ES-I3 (cell line): ENCODE results near the gene RFTN1.

Experiments used
- H3K36me3 ChIP-seq: 2 replicates; pipeline ENCODE4 v1.6.1; 2013; ENCODE audit warnings: mild to moderate bottlenecking, low read length, control low read depth, moderate library complexity; ENCODE audit not compliant: insufficient read depth
- H3K4me1 ChIP-seq: 2 replicates; pipeline ENCODE4 v1.6.1; 2013; ENCODE audit warnings: mild to moderate bottlenecking, control low read depth, low read length; ENCODE audit not compliant: insufficient read depth
- H3K9ac ChIP-seq: 2 replicates; pipeline ENCODE4 v1.6.1; 2013; ENCODE audit warnings: low read depth, mild to moderate bottlenecking, low read length, moderate library complexity
- H3K9me3 ChIP-seq: 2 replicates; pipeline ENCODE4 v1.6.1; 2013; ENCODE audit warnings: mild to moderate bottlenecking, low read length, moderate library complexity; ENCODE audit not compliant: control insufficient read depth, insufficient read depth

RFTN1 gene

DNA sequence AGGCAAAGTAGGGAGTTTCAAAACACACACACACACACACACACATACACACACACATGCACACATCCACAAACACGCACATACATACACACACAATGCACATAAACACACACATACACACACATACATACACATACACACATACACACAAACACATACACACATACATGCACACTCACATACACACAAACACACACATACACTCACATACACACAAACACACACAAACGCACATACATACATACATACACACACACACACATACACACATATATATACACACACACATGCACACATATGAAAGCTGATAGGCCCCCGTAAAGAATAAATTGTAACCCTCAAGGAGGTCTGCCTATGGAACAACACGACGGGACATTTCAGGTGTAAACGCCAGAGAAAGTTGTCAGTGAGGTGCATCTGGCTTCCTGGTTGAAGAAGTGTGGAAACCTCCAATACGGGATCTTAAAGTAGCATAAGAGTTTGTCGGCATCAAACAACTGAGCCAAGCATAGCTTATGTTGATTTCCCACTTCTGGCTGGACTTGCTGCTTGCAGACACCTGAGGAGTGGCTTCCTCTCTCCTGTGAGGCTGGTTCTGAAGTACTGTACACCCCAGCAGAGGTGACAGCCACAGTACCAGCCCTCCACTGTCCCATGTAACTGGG, 5.8 kb downstream of the RFTN1 start:
- Histone ChIP-seq H3K9ac (no peak overlapping the region), H3K9me3 (no peaks in the 10 kb centered on the region), H3K4me1 (0 out of 2 replicates have a peak, but pooled peaks cover 5% of the 10 kb centered on the region), H3K36me3 (no peaks in the 10 kb centered on the region)

DNA sequence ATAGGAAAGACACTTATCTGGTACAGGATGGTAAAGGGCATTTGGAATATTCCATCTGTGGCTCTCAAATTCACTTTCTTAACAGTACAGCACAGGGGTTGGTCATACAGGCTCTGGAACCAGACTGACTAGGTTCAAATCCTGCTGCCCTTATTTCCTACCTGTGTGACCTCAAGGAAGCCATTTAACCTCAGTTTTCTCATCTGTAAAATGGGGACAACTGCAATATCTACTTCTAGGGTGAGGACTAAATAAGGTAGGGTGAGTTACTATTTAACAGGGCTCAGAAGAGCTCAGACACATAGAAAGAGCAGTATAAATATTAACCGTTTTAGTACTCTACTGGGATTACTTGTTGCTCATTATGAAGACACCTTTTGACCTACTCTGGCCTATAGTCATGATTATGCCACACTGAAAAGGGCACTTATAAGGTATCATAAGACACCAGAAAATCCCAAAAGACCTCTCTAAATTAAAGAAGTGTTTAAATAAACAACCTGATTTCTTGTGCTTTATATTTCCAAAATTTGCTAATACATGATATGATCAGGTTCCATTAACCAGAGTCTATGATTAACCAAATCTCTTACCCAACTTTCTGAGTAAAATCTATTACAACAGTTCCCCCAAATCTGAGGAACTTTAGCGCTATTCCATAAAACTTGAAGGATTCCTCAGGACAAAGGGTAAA, 6.5 kb downstream of the RFTN1 start:
- Histone ChIP-seq H3K9ac (no peak overlapping the region), H3K4me1 (0 out of 2 replicates have a peak, but pooled peaks cover 5% of the 10 kb centered on the region), H3K9me3 (no peaks in the 10 kb centered on the region), H3K36me3 (no peaks in the 10 kb centered on the region)

DNA sequence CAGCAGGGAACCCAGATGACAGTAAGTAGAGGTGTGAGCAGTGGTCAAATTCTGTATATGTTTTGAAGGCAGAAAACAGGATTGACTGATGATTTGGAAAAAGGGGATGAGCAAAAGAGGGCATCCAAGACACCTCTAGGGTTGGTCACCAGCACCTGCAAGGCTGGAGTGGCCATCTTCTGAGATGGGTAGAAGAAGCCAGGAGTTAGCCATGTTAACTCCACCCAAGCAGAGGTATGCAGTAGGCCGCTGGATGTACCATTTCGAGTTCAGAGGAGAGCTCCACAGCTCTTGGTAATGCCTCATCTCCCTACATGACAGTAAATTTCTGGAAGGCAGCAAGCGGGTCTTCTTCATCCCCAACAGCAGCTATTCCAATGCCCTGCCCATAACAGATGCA, 7.0 kb downstream of the RFTN1 start:
- H3K9ac ChIP-seq = no peak overlapping the region
- no peaks in the 10 kb centered on the region for H3K36me3 ChIP-seq
- no peaks in the 10 kb centered on the region for H3K4me1 ChIP-seq
- no peaks in the 10 kb centered on the region for H3K9me3 ChIP-seq

DNA sequence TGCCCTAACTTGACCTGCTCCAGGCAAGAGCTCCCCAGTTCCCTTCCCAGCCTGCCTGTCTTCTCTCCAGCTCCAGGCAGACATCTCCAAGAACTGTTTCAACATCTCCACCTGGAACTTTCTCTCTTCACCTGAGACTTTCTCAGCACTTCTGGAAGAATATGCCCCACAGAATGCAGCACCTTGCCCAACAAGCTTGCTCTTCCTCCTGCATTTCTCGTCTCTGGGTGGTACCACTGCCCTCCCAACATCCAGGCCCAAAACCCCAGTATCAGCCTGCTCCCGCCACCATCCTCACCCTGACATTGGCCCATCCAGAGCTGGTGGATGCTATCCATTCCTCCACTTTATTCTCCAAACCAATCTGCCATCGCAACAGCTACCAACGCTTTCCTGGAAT, 8.8 kb downstream of the RFTN1 start:
- Histone ChIP-seq H3K4me1 (no peaks in the 10 kb centered on the region), H3K9me3 (no peaks in the 10 kb centered on the region), H3K36me3 (no peaks in the 10 kb centered on the region; the same call in 1 of the 2 replicates), H3K9ac (no peak overlapping the region)

DNA sequence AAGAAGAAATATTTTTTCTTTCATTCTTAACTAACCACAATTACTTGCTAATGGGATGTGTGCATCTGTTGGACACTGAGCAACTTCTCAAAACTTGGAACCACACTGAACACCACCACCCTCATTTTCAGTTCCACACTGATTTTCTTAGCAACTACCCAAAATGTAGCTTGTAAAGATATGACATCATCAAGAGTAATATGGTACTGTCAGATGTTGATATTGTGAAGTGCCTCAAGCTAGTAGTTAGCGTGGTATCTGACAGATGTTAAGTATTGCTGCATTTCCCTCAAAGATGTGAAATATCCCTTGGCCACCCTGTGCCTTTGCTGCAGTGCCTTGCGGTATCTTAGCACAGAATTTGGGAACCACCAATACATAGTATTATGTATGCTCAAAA, 9.3 kb downstream of the RFTN1 start:
- Histone ChIP-seq H3K9ac (no peak overlapping the region), H3K9me3 (no peaks in the 10 kb centered on the region; the same call in 1 of the 2 replicates), H3K4me1 (no peaks in the 10 kb centered on the region), H3K36me3 (no peaks in the 10 kb centered on the region; the same call in 1 of the 2 replicates)

DNA sequence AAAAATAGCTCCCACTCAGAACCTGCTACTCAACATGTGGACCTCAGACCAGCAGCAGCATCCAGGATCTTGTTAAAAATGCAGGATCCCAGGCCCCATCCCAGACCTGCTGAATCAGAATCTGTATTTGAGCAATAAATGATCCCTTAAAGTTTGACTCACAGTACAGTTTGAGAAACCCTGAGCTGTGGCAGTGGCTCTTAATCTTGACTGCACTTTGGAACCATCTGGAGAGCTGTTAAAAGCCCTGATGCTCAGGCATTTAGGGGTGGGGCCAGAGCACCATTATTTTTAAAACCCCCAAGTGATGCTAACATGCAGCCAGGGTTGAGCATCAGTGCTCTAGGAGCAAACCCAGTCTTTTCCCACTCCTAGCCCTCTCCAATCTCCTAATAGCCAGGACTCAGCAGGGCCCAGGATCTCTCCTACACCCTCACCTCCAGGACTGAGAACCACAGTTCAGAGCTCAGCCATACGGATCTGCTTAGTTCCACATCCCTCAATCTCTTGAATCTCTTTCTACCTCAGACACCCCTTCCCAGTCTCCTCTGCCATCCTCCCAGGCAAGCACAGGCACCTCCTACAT, 10.2 kb downstream of the RFTN1 start:
- H3K9ac ChIP-seq = no peak overlapping the region
- H3K4me1 ChIP-seq = peaks cover 7% of the 10 kb centered on the region
- no peaks in the 10 kb centered on the region; the same call in 1 of the 2 replicates for H3K9me3 ChIP-seq
- H3K36me3 ChIP-seq = no peaks in the 10 kb centered on the region; the same call in 1 of the 2 replicates

DNA sequence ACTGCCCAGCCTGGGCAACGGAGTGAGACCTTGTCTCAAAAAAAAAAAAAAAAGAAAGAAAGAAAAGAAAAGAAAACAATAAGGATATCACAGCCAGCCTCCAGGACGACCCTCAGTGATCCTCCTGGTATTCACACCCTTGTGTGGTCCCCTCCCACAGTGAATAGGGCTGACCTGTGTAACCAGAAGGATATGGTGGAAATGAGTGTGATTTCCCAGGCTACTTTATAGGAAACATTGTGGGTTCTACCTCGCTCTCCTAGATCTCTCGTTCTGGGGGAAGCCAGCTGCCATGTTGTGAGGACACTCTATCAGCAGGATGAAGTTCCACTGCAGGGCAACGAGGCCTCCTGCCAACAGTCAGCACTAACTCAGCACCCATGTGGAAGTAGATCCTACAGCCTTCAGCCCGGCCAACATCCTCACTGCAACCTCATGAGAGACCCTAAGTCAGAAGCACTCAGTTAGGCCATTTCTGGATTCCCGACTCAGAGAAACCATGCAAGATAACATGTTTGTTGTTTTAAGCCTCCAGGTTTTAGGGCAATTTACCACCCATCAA, 11.1 kb downstream of the RFTN1 start:
- Histone ChIP-seq H3K9me3 (no peaks in the 10 kb centered on the region; the same call in 1 of the 2 replicates), H3K4me1 (peaks cover 12% of the 10 kb centered on the region), H3K9ac (no peak overlapping the region), H3K36me3 (no peaks in the 10 kb centered on the region; the same call in 1 of the 2 replicates)

DNA sequence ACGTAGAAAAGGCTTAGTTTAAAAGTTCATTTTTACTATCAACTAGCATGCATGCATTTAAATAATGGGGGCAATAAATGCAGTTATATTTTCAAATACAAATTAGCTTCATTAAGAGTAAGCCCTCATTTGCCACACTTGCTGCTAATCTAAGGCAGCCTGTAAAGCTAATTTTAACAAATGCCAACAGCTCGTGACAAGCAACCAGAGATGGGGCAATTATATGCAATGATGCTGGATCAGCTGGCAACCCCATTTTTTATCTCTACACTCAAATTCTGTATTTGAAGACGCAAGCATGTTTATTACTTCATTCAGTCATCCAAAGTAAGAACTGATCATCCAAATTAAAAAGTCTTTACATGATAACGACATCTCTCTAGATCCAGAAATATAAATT, 12.1 kb downstream of the RFTN1 start:
- H3K9ac ChIP-seq = no peak overlapping the region
- peaks cover 12% of the 10 kb centered on the region for H3K4me1 ChIP-seq
- no peaks in the 10 kb centered on the region; the same call in 1 of the 2 replicates for H3K36me3 ChIP-seq
- H3K9me3 ChIP-seq = no peaks in the 10 kb centered on the region; the same call in 1 of the 2 replicates

DNA sequence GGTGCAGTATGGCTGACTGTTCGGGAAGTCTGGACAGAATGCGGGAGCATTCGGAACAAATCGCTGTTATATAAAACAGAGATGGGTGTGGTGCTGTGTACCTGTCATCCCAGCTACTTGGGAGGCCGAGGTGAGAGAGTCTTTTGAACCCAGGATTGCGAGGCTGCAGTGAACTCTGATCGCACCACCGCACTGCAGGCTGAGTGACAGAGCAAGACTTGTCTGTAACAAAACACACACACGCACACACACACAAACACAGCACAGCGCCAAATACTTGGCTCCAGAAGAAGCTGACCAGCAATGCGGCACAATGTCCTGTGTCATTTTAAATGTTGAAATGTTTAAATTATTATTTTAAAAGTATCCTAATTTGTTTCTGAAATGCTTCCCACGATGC, 12.6 kb downstream of the RFTN1 start:
- Histone ChIP-seq H3K9ac (no peak overlapping the region), H3K36me3 (no peaks in the 10 kb centered on the region; the same call in 1 of the 2 replicates), H3K9me3 (no peaks in the 10 kb centered on the region; the same call in none of the 2 replicates), H3K4me1 (peaks cover 12% of the 10 kb centered on the region)

DNA sequence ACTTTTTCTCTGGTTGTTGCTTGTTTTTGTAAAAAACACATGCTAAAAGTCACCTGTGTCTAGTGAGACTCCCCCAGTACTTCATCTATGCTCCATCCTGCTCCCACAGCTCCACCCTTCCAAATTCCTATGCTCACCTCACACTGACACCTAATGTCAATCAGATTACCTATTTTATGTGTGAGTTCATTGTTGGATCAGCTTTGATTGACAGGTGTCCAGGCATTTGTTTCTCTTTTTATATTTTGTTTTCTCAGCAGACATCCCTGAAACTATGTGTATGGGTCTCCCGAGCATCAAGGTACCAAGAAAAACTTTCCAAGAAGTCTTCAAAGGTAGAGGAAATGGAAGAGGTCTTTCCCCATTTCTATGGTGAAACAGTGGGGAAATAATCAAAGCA, 13.4 kb downstream of the RFTN1 start:
- peaks cover 12% of the 10 kb centered on the region for H3K4me1 ChIP-seq
- H3K36me3 ChIP-seq = no peaks in the 10 kb centered on the region; the same call in 1 of the 2 replicates
- H3K9me3 ChIP-seq = no peaks in the 10 kb centered on the region; the same call in none of the 2 replicates
- H3K9ac ChIP-seq = no peak overlapping the region

DNA sequence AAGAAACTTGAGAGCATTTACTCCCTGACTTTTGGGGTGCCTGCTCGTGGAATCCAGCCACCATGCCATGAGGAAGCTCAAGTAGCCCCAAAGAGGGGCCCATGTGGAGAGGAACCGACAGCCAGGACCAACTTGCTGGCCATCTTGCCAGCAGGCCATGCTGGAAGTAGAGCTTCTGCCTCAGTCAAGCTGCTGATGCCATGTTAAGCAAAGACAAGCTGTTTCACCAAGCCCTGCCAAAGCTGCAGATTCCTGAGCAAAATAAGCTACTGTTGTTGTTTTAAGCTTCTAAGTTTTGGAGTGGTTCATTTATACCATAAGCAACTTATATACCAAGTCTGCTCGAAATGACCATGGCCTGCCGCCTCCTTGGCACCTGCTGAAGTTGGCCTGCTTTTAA, 14.1 kb downstream of the RFTN1 start:
- Histone ChIP-seq H3K36me3 (no peaks in the 10 kb centered on the region; the same call in 1 of the 2 replicates), H3K9me3 (no peaks in the 10 kb centered on the region; the same call in none of the 2 replicates), H3K4me1 (peaks cover 12% of the 10 kb centered on the region), H3K9ac (no peak overlapping the region)

DNA sequence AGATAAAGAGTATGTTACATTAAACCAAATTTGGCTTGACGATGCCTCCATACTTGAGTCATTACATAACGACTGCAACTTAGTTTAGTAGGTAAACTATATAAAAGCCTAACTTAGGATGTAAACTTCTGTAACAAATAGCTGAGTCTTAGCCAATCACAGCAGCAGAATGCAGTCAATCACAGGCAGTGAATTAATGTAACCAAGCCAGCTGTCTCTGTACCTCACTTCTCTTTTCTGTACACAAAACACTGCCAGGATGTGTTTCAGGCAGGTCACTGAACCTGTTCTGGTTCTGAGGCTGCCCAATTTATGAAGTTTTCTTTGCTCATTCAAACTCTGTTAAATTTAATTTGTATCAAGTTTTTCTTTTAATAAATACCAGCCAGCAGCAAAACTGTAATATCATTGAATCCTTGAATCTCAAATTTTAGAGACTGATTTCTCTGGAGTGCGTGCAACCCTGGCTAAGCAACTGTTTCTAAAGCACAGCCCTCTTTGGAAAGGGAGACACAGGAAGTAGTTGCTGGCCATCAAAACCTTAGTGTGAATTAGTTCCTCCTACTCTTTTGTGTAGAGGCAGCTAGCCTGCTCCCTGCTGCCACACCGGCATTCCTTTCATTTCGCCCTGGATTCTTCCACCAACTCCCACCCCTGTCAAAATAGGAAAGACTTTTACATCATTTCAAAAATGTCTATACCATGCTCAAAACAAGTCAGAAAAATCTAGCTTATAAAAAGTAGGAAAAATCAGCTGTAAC, 15.2 kb downstream of the RFTN1 start:
- H3K4me1 ChIP-seq = peaks cover 12% of the 10 kb centered on the region
- no peaks in the 10 kb centered on the region; the same call in none of the 2 replicates for H3K9me3 ChIP-seq
- no peaks in the 10 kb centered on the region; the same call in 1 of the 2 replicates for H3K36me3 ChIP-seq
- H3K9ac ChIP-seq = no peak overlapping the region

DNA sequence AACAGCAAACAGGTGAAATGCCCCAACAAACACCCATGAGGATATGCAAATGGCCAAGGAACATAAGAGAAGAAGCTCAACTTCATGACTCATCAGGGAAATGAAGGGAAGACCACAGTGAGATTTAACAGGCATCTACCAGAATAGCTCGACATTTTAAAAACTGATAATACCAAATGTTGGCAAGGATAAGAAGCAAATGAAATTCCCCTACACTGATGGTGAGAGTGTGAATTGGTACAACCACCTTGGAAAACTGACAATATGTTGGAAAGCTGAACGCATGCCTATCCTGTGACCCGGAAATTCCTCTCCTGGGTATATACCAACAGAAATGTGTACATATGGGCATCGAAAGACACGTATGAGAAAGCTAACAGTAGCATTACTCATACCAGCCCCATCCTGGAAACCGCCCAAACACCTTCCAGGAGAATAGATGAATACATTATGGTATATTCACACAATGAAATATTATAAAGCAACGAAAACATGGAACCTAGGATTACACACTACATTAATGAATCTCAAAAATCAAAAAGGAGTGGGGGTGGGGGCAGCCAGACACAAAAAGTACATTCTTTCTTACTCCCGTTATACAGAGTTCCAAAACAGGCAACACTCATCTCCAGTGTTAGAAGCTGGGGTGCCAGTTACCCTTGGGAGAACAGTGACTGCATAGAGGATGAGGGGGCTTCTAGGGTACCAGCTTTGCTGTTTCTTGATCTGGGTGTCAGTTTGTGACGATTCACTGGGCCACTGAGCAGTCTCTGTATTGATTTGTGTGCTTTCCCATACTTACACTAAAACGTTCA, 16.9 kb downstream of the RFTN1 start:
- H3K4me1 ChIP-seq = peaks cover 12% of the 10 kb centered on the region
- no peaks in the 10 kb centered on the region; the same call in 1 of the 2 replicates for H3K36me3 ChIP-seq
- no peak overlapping the region for H3K9ac ChIP-seq
- no peaks in the 10 kb centered on the region; the same call in none of the 2 replicates for H3K9me3 ChIP-seq
